Stomach (tissue), 9 donors: ENCODE measurements around the gene FRMPD3. TPM values are rescaled to one million over a fixed set of nuclear protein-coding genes. Genes with fewer than 3 reads are reported as not detected.

Source experiments
- DNase-seq, 2 donors: peaks; one replicate each; pipeline versions ENCODE4 v3.0.0 to v3.0.0-alpha.2; 2013 to 2019
- H3K27ac ChIP-seq, 5 donors: fragments of 200-600 bp in 4 of 5; sonication (generic) in 4 of 5; one replicate each; pipeline ENCODE4 v1.5.1; 2013 to 2019; ENCODE audit warnings: mild to moderate bottlenecking in 1 of 5, moderate library complexity in 1 of 5
- H3K27me3 ChIP-seq, 3 donors: fragments of 200-600 bp; sonication (generic); one replicate each; pipeline ENCODE4 v1.5.1; 2017 to 2019; ENCODE audit warnings: mixed run types in 1 of 3
- H3K36me3 ChIP-seq, 4 donors: fragments of 200-600 bp; sonication (generic); 1 replicate in 3 of 4; 2 replicates in 1 of 4; pipeline ENCODE4 v1.5.1; 2016 to 2019
- H3K4me1 ChIP-seq, 4 donors: fragments of 200-600 bp; sonication (generic); one replicate each; pipeline ENCODE4 v1.5.1; 2016 to 2019
- H3K4me3 ChIP-seq, 4 donors: fragments of 200-600 bp; sonication (generic) in 3 of 4; one replicate each; pipeline ENCODE4 v1.5.1; 2016 to 2019; ENCODE audit warnings: mild to moderate bottlenecking in 1 of 4
- H3K9me3 ChIP-seq, 4 donors: fragments of 200-600 bp; sonication (generic); one replicate each; pipeline ENCODE4 v1.5.1; 2016 to 2019
- CTCF ChIP-seq, 7 experiments: fragments of 450-650 bp in 4 of 7; fragments of 200-600 bp in 3 of 7; sonication (generic) in 3 of 7; IDR thresholded peaks; one replicate each; pipeline ENCODE4 v1.5.1; 2016 to 2019; ENCODE audit warnings: antibody characterized with exemption in 7 of 7, control low read depth in 2 of 7, mild to moderate bottlenecking in 1 of 7
- EP300 ChIP-seq: sonication (generic); formaldehyde crosslinking; IDR thresholded peaks from one replicate; pipeline ENCODE4 v1.6.1; 2017; ENCODE audit warnings: antibody characterized with exemption
- POLR2A ChIP-seq, 4 donors: fragments of 450-650 bp; IDR thresholded peaks; one replicate each; pipeline ENCODE4 v1.6.1; 2016; ENCODE audit warnings: antibody characterized with exemption in 4 of 4, control low read depth in 2 of 4, mild to moderate bottlenecking in 1 of 4, moderate library complexity in 1 of 4
- POLR2AphosphoS5 ChIP-seq, 3 donors: sonication (generic); formaldehyde crosslinking; IDR thresholded peaks; one replicate each; pipeline ENCODE4 v1.6.1; 2016; ENCODE audit warnings: antibody characterized with exemption in 3 of 3
- WGBS, 5 donors: extraction: QIAGEN DNeasy Blood & Tissue Kit in 3 of 5; methylation state at CpG; one replicate each; pipeline versions ENCODE4 v1.1.5 to v1.1.7; 2013 to 2018; 5-methylcytosine and 5-hydroxymethylcytosine counted together
- intact Hi-C: fragments of 100-400 bp; cut with DNase I; formaldehyde crosslinking; loops from one replicate; pipeline ENCODE4 v1.15.1; 2023; ENCODE audit warnings: low total_unique reads
- polyA plus RNA-seq, 3 donors: library from polyadenylated mRNA; stranded (reverse); fragments of 200-250 nt; gene quantifications; one replicate each; pipeline ENCODE4 v1.2.3, GENCODE V29; 2013
- total RNA-seq, 5 donors: library from RNA; depleted of rRNA; stranded (reverse); fragments of >200 nt; gene quantifications; one replicate each; pipeline versions ENCODE4 v1.1.0 to v1.2.3, GENCODE V29; 2014 to 2016
- donor health status: healthy with polysubstance abuse.
- donor health status: Bipolar disorder and iron deficiency.
- donor health status: healthy.

The FRMPD3 gene
- total and polyA plus RNA-seq, 8 donors: 0.05 to 0.73 (median 0.06) TPM; not detected in 5

DNA sequence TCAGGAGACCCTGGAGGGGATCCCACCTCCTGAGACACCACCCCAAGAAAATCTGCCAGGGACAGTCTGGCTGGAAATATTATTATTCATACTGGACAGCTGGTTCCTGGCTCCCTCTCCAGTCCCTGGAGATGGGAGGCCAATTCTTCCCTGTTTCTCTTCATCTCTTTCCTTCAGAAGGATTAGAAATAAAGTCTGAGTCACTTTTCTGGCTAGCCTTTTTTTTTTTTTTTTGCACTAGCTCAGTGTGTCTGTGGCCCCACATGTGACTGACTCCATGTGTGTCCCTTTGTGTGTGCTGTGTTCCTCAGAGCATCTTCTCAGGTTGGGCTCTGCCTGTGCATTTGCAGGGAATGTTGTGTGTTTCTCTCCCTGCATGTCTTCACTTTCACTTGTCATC, 1.8 kb upstream of the FRMPD3 start:
- H3K4me1 ChIP-seq: peaks cover 0 to 33% (median 17%) of the 10 kb centered on the region in 4 donors
- TF ChIP-seq EP300 (no peak), POLR2A (IDR thresholded peaks at IDR 0.05) (no peak), CTCF (IDR thresholded peaks at IDR 0.05) (no peak), POLR2AphosphoS5 (IDR thresholded peaks at IDR 0.05) (no peak)
- DNase-seq: no peak
- intact Hi-C loops: no loop called here
- H3K9me3 ChIP-seq: no peaks in the 10 kb centered on the region
- no peak overlapping the region for H3K4me3 ChIP-seq
- H3K27me3 ChIP-seq: peaks cover 0 to 55% (median 46%) of the 10 kb centered on the region in 3 donors
- H3K36me3 ChIP-seq: no peaks in the 10 kb centered on the region
- no peak overlapping the region for H3K27ac ChIP-seq

GRCh38 chrX:107448625-107448997, 841 bp upstream of the FRMPD3 start:
- H3K4me3 ChIP-seq: peak overlapping the region; percentile 41 to 53 (median 46)
- intact Hi-C loops: no loop called here
- DNase-seq: no peak
- peaks cover 0 to 57% (median 46%) of the 10 kb centered on the region in 3 donors for H3K27me3 ChIP-seq
- H3K9me3 ChIP-seq: no peaks in the 10 kb centered on the region
- no peaks in the 10 kb centered on the region for H3K36me3 ChIP-seq
- TF ChIP-seq EP300 (no peak), POLR2A (IDR thresholded peaks at IDR 0.05) (no peak), CTCF (IDR thresholded peaks at IDR 0.05) (no peak), POLR2AphosphoS5 (IDR thresholded peaks at IDR 0.05) (no peak)
- WGBS, 5 donors: 27 to 39% (median 33%) methylated on average over 4 to 6 of the region's 6 CpGs
- peaks cover 0 to 33% (median 17%) of the 10 kb centered on the region in 4 donors for H3K4me1 ChIP-seq
- no peak overlapping the region for H3K27ac ChIP-seq

GRCh38 chrX:107450823-107451509, 1.5 kb downstream of the FRMPD3 start:
- WGBS, 5 donors: 10 to 56% (median 28%) methylated on average over 4 to 19 of the region's 19 CpGs
- peaks cover 0 to 50% (median 46%) of the 10 kb centered on the region in 3 donors for H3K27me3 ChIP-seq
- intact Hi-C loops: no loop called here
- no peak overlapping the region for H3K4me3 ChIP-seq
- no peaks in the 10 kb centered on the region for H3K9me3 ChIP-seq
- TF ChIP-seq CTCF (IDR thresholded peaks at IDR 0.05): no peak
- no peak for TF ChIP-seq POLR2A (IDR thresholded peaks at IDR 0.05)
- TF ChIP-seq POLR2AphosphoS5 (IDR thresholded peaks at IDR 0.05): no peak
- TF ChIP-seq EP300: no peak
- peak in 1 of 2 donors; percentile 62 for DNase-seq
- H3K27ac ChIP-seq: no peak overlapping the region
- no peaks in the 10 kb centered on the region for H3K36me3 ChIP-seq
- peaks cover 0 to 33% (median 17%) of the 10 kb centered on the region in 4 donors for H3K4me1 ChIP-seq

- Histone ChIP-seq H3K4me1 (peaks cover 0 to 33% (median 17%) of the 10 kb centered on the region in 4 donors), H3K9me3 (no peaks in the 10 kb centered on the region), H3K27ac (no peak overlapping the region), H3K4me3 (no peak overlapping the region), H3K36me3 (no peaks in the 10 kb centered on the region), H3K27me3 (peaks cover 0 to 50% (median 46%) of the 10 kb centered on the region in 3 donors)
- 18 to 54% (median 23%) methylated on average over 11 of the region's 11 CpGs for WGBS, 5 donors
- TF ChIP-seq POLR2AphosphoS5 (IDR thresholded peaks at IDR 0.05) (no peak), POLR2A (IDR thresholded peaks at IDR 0.05) (no peak)
- intact Hi-C loops: no loop called here
- DNase-seq: peak in 1 of 2 donors; percentile 28
Measured at GRCh38 chrX:107451731-107452130, 2.3 kb downstream of the FRMPD3 start.

- no peak for DNase-seq
- Histone ChIP-seq H3K27me3 (peaks cover 0 to 53% (median 46%) of the 10 kb centered on the region in 3 donors), H3K27ac (no peak overlapping the region), H3K4me3 (no peak overlapping the region), H3K4me1 (peaks cover 0 to 33% (median 17%) of the 10 kb centered on the region in 4 donors), H3K9me3 (no peaks in the 10 kb centered on the region), H3K36me3 (no peaks in the 10 kb centered on the region)
- WGBS, 5 donors: 24 to 36% (median 30%) methylated on average over 3 to 6 of the region's 6 CpGs
- intact Hi-C loops: no loop called here
- no peak for TF ChIP-seq POLR2AphosphoS5 (IDR thresholded peaks at IDR 0.05)
- TF ChIP-seq POLR2A (IDR thresholded peaks at IDR 0.05): no peak
- no peak for TF ChIP-seq EP300
- no peak for TF ChIP-seq CTCF (IDR thresholded peaks at IDR 0.05)
Measured at GRCh38 chrX:107452581-107452980, 3.1 kb downstream of the FRMPD3 start.
